HUES6 (cell line): ENCODE results near the gene REX1BD.

Experiments used
- H3K27ac ChIP-seq: 2 replicates; pipeline ENCODE4 v1.7.0; 2013; ENCODE audit warnings: low read depth, mild to moderate bottlenecking, low read length, inconsistent platforms
- H3K27me3 ChIP-seq: 2 replicates; pipeline ENCODE4 v1.6.1; 2013; ENCODE audit warnings: low read length; ENCODE audit not compliant: control insufficient read depth, insufficient read depth
- H3K36me3 ChIP-seq: 2 replicates; pipeline ENCODE4 v1.6.1; 2013; ENCODE audit warnings: low read length; ENCODE audit not compliant: control insufficient read depth, insufficient read depth
- H3K4me1 ChIP-seq: 2 replicates; pipeline ENCODE4 v1.6.1; 2013; ENCODE audit warnings: low read length; ENCODE audit not compliant: control insufficient read depth, insufficient read depth
- H3K4me3 ChIP-seq: 2 replicates; pipeline ENCODE4 v1.5.1; 2013; ENCODE audit warnings: low read depth, low read length
- H3K9ac ChIP-seq: one replicate; pipeline ENCODE4 v1.6.1; 2013; ENCODE audit warnings: mild to moderate bottlenecking, low read length
- H3K9me3 ChIP-seq: 2 replicates; pipeline ENCODE4 v1.6.1; 2013; ENCODE audit warnings: low read depth, low read length; ENCODE audit not compliant: control insufficient read depth, insufficient read depth

REX1BD gene

GRCh38 chr19:18611327-18612050 is 22.9 kb downstream of the REX1BD start:
- Histone ChIP-seq H3K9ac (no peak overlapping the region), H3K27ac (no peak overlapping the region), H3K27me3 (peaks cover 96% of the 10 kb centered on the region), H3K9me3 (no peaks in the 10 kb centered on the region), H3K4me1 (peaks cover 53% of the 10 kb centered on the region), H3K36me3 (no peaks in the 10 kb centered on the region), H3K4me3 (peak overlapping the region; percentile 69)

GRCh38 chr19:18612051-18612771 is 23.6 kb downstream of the REX1BD start:
- no peak overlapping the region for H3K9ac ChIP-seq
- H3K4me1 ChIP-seq = peaks cover 53% of the 10 kb centered on the region
- no peaks in the 10 kb centered on the region for H3K36me3 ChIP-seq
- no peaks in the 10 kb centered on the region for H3K9me3 ChIP-seq
- no peak overlapping the region for H3K27ac ChIP-seq
- H3K27me3 ChIP-seq = peaks cover 98% of the 10 kb centered on the region
- H3K4me3 ChIP-seq = peak overlapping the region; percentile 69

GRCh38 chr19:18612772-18613588 is 24.4 kb downstream of the REX1BD start, which contains the start of gene TMEM59L:
Gene TMEM59L, plus strand, starts transcription at chr19:18612870. Its CDS starts 89 bp downstream, at chr19:18612959.
- H3K27ac ChIP-seq = no peak within 1 kb of the TSS
- H3K9me3 ChIP-seq = no peaks in the 10 kb centered on the region
- peaks cover 98% of the 10 kb centered on the region for H3K27me3 ChIP-seq
- H3K4me1 ChIP-seq = peaks cover 46% of the 10 kb centered on the region
- peak within 1 kb of the TSS; percentile 69 for H3K4me3 ChIP-seq
- H3K36me3 ChIP-seq = no peaks in the 10 kb centered on the region
- no peak within 1 kb of the TSS for H3K9ac ChIP-seq

GRCh38 chr19:18613589-18614234 is 25.1 kb downstream of the REX1BD start:
- no peaks in the 10 kb centered on the region for H3K9me3 ChIP-seq
- no peak overlapping the region for H3K9ac ChIP-seq
- peak overlapping the region; percentile 69 for H3K4me3 ChIP-seq
- no peak overlapping the region for H3K27ac ChIP-seq
- H3K36me3 ChIP-seq = no peaks in the 10 kb centered on the region
- H3K4me1 ChIP-seq = peaks cover 40% of the 10 kb centered on the region
- H3K27me3 ChIP-seq = peaks cover 91% of the 10 kb centered on the region

- Histone ChIP-seq H3K36me3 (no peaks in the 10 kb centered on the region), H3K27ac (no peak overlapping the region), H3K27me3 (peaks cover 69% of the 10 kb centered on the region), H3K9ac (no peak overlapping the region), H3K4me3 (no peak overlapping the region), H3K9me3 (no peaks in the 10 kb centered on the region), H3K4me1 (peaks cover 22% of the 10 kb centered on the region)
These were observed 27.4 kb downstream of the REX1BD start for GRCh38 chr19:18616023-18616422.

GRCh38 chr19:18617562-18617961 is 29.0 kb downstream of the REX1BD start:
- Histone ChIP-seq H3K4me3 (no peak overlapping the region), H3K36me3 (no peaks in the 10 kb centered on the region), H3K27ac (no peak overlapping the region), H3K4me1 (peaks cover 11% of the 10 kb centered on the region), H3K9ac (no peak overlapping the region), H3K27me3 (peaks cover 54% of the 10 kb centered on the region), H3K9me3 (no peaks in the 10 kb centered on the region)

GRCh38 chr19:18618236-18618635 is 29.6 kb downstream of the REX1BD start:
- H3K27me3 ChIP-seq = peaks cover 47% of the 10 kb centered on the region
- peaks cover 10% of the 10 kb centered on the region for H3K4me1 ChIP-seq
- H3K4me3 ChIP-seq = no peak overlapping the region
- no peaks in the 10 kb centered on the region for H3K9me3 ChIP-seq
- no peak overlapping the region for H3K9ac ChIP-seq
- no peak overlapping the region for H3K27ac ChIP-seq
- no peaks in the 10 kb centered on the region for H3K36me3 ChIP-seq

- Histone ChIP-seq H3K4me1 (no peaks in the 10 kb centered on the region), H3K27ac (no peak overlapping the region), H3K4me3 (no peak overlapping the region), H3K36me3 (no peaks in the 10 kb centered on the region), H3K27me3 (peaks cover 26% of the 10 kb centered on the region), H3K9ac (no peak overlapping the region), H3K9me3 (no peaks in the 10 kb centered on the region)
These were observed 31.7 kb downstream of the REX1BD start for GRCh38 chr19:18620311-18620710.

- Histone ChIP-seq H3K27me3 (peaks cover 20% of the 10 kb centered on the region), H3K27ac (no peak overlapping the region), H3K9me3 (no peaks in the 10 kb centered on the region), H3K36me3 (no peaks in the 10 kb centered on the region), H3K4me1 (no peaks in the 10 kb centered on the region), H3K4me3 (no peak overlapping the region), H3K9ac (no peak overlapping the region)
These were observed 32.3 kb downstream of the REX1BD start for GRCh38 chr19:18620902-18621301.

GRCh38 chr19:18626906-18627305 is 38.3 kb downstream of the REX1BD start:
- no peak overlapping the region for H3K27ac ChIP-seq
- no peak overlapping the region for H3K9ac ChIP-seq
- no peak overlapping the region for H3K4me3 ChIP-seq
- H3K4me1 ChIP-seq = no peaks in the 10 kb centered on the region
- H3K27me3 ChIP-seq = peaks cover 7% of the 10 kb centered on the region; the same call in 1 of the 2 replicates
- H3K36me3 ChIP-seq = no peaks in the 10 kb centered on the region
- no peaks in the 10 kb centered on the region for H3K9me3 ChIP-seq
